Endothelial cell (in vitro differentiated cells): ENCODE data around the gene PRCC. TPM values are rescaled to one million over a fixed set of nuclear protein-coding genes. Genes with fewer than 3 reads are reported as not detected.
A peak's percentile ranks its signal among the peaks of the same experiment; 100 is the strongest.

Experiments used
- DNase-seq: peaks from one replicate; pipeline ENCODE4 v3.0.0; 2021; ENCODE audit warnings: low spot score
- H3K27ac Mint-ChIP-seq: one replicate; pipeline ENCODE4 v1.8.0; 2021; ENCODE audit warnings: mixed read lengths, inconsistent platforms; ENCODE audit not compliant: unreplicated experiment
- H3K27me3 Mint-ChIP-seq: one replicate; pipeline ENCODE4 v1.8.0; 2021; ENCODE audit warnings: mild to moderate bottlenecking, moderate library complexity, mixed read lengths, inconsistent platforms; ENCODE audit not compliant: unreplicated experiment
- H3K36me3 Mint-ChIP-seq: one replicate; pipeline ENCODE4 v1.8.0; 2021; ENCODE audit warnings: mild to moderate bottlenecking, low read depth, mixed read lengths, inconsistent platforms; ENCODE audit not compliant: unreplicated experiment
- H3K4me1 Mint-ChIP-seq: one replicate; pipeline ENCODE4 v1.8.0; 2021; ENCODE audit warnings: mild to moderate bottlenecking, mixed read lengths, inconsistent platforms; ENCODE audit not compliant: unreplicated experiment
- H3K4me3 Mint-ChIP-seq: one replicate; pipeline ENCODE4 v1.8.0; 2021; ENCODE audit warnings: mild to moderate bottlenecking, mixed read lengths, inconsistent platforms; ENCODE audit not compliant: unreplicated experiment
- H3K9me3 Mint-ChIP-seq: one replicate; pipeline ENCODE4 v1.8.0; 2021; ENCODE audit warnings: mixed read lengths, inconsistent platforms; ENCODE audit not compliant: unreplicated experiment
- CTCF ChIP-seq: fragments of 200-600 bp; sonication (generic); IDR thresholded peaks from one replicate; pipeline ENCODE4 v1.5.0; 2021; ENCODE audit warnings: antibody characterized with exemption; ENCODE audit not compliant: unreplicated experiment
- total RNA-seq: library from RNA; stranded (reverse); fragmentation: NEBNext Ultra II Directional; extraction: Animal tissue kit (Norgen Biotek cat#: 25700); gene quantifications from one replicate; pipeline ENCODE4 v1.2.1, GENCODE V29; 2021; ENCODE audit not compliant: unreplicated experiment

The PRCC gene
- total RNA-seq, 1 donor from 2014 or later = 91.9 TPM

GRCh38 chr1:156788136-156788535 is 20.8 kb downstream of the PRCC start:
- H3K27ac Mint-ChIP-seq = no peak overlapping the region
- H3K4me3 Mint-ChIP-seq = no peak overlapping the region
- peaks cover 55% of the 10 kb centered on the region for H3K4me1 Mint-ChIP-seq
- H3K9me3 Mint-ChIP-seq = no peaks in the 10 kb centered on the region
- DNase-seq = no peak
- peaks cover 2% of the 10 kb centered on the region for H3K27me3 Mint-ChIP-seq
- TF ChIP-seq CTCF = no peak
- peaks cover 38% of the 10 kb centered on the region for H3K36me3 Mint-ChIP-seq

- Mint-ChIP-seq H3K27me3 (peaks cover 2% of the 10 kb centered on the region), H3K36me3 (peaks cover 39% of the 10 kb centered on the region), H3K4me3 (no peak overlapping the region), H3K27ac (peak overlapping the region; percentile 17), H3K4me1 (peaks cover 51% of the 10 kb centered on the region), H3K9me3 (no peaks in the 10 kb centered on the region)
- no peak for DNase-seq
- TF ChIP-seq CTCF = no peak
These were observed 22.4 kb downstream of the PRCC start for GRCh38 chr1:156789621-156790318.

- Mint-ChIP-seq H3K9me3 (no peaks in the 10 kb centered on the region), H3K27me3 (no peaks in the 10 kb centered on the region), H3K4me1 (peaks cover 19% of the 10 kb centered on the region), H3K36me3 (peaks cover 39% of the 10 kb centered on the region), H3K27ac (no peak overlapping the region), H3K4me3 (no peak overlapping the region)
- no peak for TF ChIP-seq CTCF
- no peak for DNase-seq
These were observed 27.4 kb downstream of the PRCC start for GRCh38 chr1:156794506-156795373.

GRCh38 chr1:156795374-156795733 is 28.0 kb downstream of the PRCC start:
- Mint-ChIP-seq H3K36me3 (peaks cover 36% of the 10 kb centered on the region), H3K27me3 (no peaks in the 10 kb centered on the region), H3K9me3 (no peaks in the 10 kb centered on the region), H3K4me3 (peak overlapping the region; percentile 77), H3K4me1 (peaks cover 16% of the 10 kb centered on the region), H3K27ac (no peak overlapping the region)
- no peak for DNase-seq
- TF ChIP-seq CTCF = no peak

GRCh38 chr1:156795787-156796186 is 28.5 kb downstream of the PRCC start:
- H3K27me3 Mint-ChIP-seq = no peaks in the 10 kb centered on the region
- DNase-seq = no peak
- H3K27ac Mint-ChIP-seq = no peak overlapping the region
- H3K4me1 Mint-ChIP-seq = peaks cover 15% of the 10 kb centered on the region
- H3K4me3 Mint-ChIP-seq = peak overlapping the region; percentile 77
- peaks cover 38% of the 10 kb centered on the region for H3K36me3 Mint-ChIP-seq
- TF ChIP-seq CTCF = no peak
- H3K9me3 Mint-ChIP-seq = no peaks in the 10 kb centered on the region
